ENCODE results near the gene ANKRD9. TPM values are rescaled to one million over a fixed set of nuclear protein-coding genes. Genes with fewer than 3 reads are reported as not detected.
A peak's percentile ranks its signal among the peaks of the same experiment; 100 is the strongest.

The ANKRD9 gene
- total RNA-seq (10 to 100 TPM; 13.7 to 48.1 (median 20.9) TPM), polyA plus RNA-seq (1 to 10 TPM; 2.2 to 6.7 TPM)
- long read RNA-seq, donor 1, partial matches to known transcripts, result 0 of 13 reads
- long read RNA-seq, donor 1, other reads (novel, unspliced or antisense), result 13 of 13 reads
- long read RNA-seq, donor 2, full-length matches to known transcripts, result 12 of 12 reads
- long read RNA-seq, donor 2, partial matches to known transcripts, result 0 of 12 reads
- long read RNA-seq, donor 2, other reads (novel, unspliced or antisense), result 0 of 12 reads
- long read RNA-seq, donor 3, full-length matches to known transcripts, result 55 of 58 reads
- long read RNA-seq, donor 3, partial matches to known transcripts, result 0 of 58 reads
- long read RNA-seq, donor 3, other reads (novel, unspliced or antisense), result 3 of 58 reads

- TF ChIP-seq, protein P1, sequence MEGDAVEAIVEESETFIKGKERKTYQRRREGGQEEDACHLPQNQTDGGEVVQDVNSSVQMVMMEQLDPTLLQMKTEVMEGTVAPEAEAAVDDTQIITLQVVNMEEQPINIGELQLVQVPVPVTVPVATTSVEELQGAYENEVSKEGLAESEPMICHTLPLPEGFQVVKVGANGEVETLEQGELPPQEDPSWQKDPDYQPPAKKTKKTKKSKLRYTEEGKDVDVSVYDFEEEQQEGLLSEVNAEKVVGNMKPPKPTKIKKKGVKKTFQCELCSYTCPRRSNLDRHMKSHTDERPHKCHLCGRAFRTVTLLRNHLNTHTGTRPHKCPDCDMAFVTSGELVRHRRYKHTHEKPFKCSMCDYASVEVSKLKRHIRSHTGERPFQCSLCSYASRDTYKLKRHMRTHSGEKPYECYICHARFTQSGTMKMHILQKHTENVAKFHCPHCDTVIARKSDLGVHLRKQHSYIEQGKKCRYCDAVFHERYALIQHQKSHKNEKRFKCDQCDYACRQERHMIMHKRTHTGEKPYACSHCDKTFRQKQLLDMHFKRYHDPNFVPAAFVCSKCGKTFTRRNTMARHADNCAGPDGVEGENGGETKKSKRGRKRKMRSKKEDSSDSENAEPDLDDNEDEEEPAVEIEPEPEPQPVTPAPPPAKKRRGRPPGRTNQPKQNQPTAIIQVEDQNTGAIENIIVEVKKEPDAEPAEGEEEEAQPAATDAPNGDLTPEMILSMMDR (IDR thresholded peaks at IDR 0.05), result no peak
- no peak for TF ChIP-seq EP300 (IDR thresholded peaks at IDR 0.05)
- TF ChIP-seq POLR2A (IDR thresholded peaks at IDR 0.05), result no peak
- WGBS, 3 donors, result 4 to 7% (median 6%) methylated on average over 57 to 91 of the region's 91 CpGs
- DNase-seq, result peak; percentile 94 to 97 (median 96)
- no peaks in the 10 kb centered on the region for H3K36me3 ChIP-seq
- H3K27me3 ChIP-seq, result no peaks in the 10 kb centered on the region
- intact Hi-C loops (cut with DNase I), result loop anchor here in 1 of 4 donors (2.0 kb wide), 1 partner anchor 83 kb away; the partner anchor contains the start of gene RCOR1
- H3K4me1 ChIP-seq (ENCODE audit: insufficient read depth), result no peaks in the 10 kb centered on the region
- H3K9me3 ChIP-seq, result no peaks in the 10 kb centered on the region
- H3K4me3 ChIP-seq, result peak within 1 kb of the TSS; percentile 70
- peak within 1 kb of the TSS; percentile 82 to 86 for H3K27ac ChIP-seq
Measured at GRCh38 chr14:102509746-102510615, at the start of gene ANKRD9. TSS of gene ANKRD9 (minus strand) at chr14:102509776. CDS start at chr14:102507889, 1,887 bp downstream.

GRCh38 chr14:102558556-102558955 is 49.0 kb upstream of the ANKRD9 start:
- intact Hi-C loops (cut with DNase I), result no loop called here
- peaks cover 1% of the 10 kb centered on the region for H3K4me1 ChIP-seq (ENCODE audit: insufficient read depth)
- TF ChIP-seq, protein P1 (IDR thresholded peaks at IDR 0.05), result no peak
- TF ChIP-seq POLR2A (IDR thresholded peaks at IDR 0.05), result no peak
- no peak for TF ChIP-seq EP300 (IDR thresholded peaks at IDR 0.05)
- no peak overlapping the region for H3K27ac ChIP-seq
- no peak overlapping the region for H3K4me3 ChIP-seq
- WGBS, 3 donors, result 69 to 74% (median 70%) methylated on average over 4 of the region's 4 CpGs
- no peaks in the 10 kb centered on the region for H3K36me3 ChIP-seq
- no peaks in the 10 kb centered on the region for H3K9me3 ChIP-seq
- DNase-seq, result no peak
- no peaks in the 10 kb centered on the region for H3K27me3 ChIP-seq

DNA sequence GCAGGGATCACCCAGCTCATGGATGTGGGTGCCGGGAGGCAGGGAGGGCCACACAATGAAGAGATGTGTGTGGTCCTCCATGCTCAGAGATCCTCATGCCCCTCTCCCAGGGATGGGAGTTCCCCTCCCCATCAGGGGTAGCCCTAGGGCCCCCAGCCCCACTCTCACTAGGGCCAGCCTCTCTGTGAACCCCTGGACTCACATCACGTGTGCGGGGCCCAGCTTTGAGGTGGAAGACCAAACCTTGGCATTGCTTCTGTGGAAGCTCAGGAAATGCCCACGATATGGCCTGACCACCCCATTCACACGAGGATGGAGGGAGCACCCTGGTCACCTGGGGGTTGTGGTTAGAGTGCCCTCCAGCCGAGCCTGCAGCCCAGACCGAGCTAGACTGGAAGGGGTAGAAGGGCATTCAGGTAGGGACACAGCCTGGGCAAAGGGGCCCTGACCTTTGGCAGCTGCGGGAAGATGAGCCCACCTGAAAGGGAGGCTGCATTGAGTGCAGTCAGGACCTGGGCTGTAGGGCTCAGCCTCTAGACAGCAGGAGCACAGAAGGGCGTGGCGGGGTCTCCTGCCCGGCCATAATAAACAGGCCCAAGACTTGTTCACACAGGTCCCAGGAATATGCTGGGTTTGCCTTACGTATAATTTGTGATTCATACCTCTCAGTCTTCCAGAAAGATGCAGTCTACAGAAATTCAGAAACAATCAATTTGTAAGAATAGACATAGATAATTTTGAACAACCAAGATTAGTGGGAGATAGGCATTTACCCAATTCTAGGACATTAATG is 48.1 kb upstream of the ANKRD9 start:
- intact Hi-C loops (cut with DNase I), result no loop called here
- Histone ChIP-seq H3K36me3 (no peaks in the 10 kb centered on the region), H3K4me3 (no peak overlapping the region), H3K9me3 (no peaks in the 10 kb centered on the region), H3K4me1 (ENCODE audit: insufficient read depth) (peaks cover 1% of the 10 kb centered on the region), H3K27ac (no peak overlapping the region), H3K27me3 (no peaks in the 10 kb centered on the region)
- TF ChIP-seq POLR2A (IDR thresholded peaks at IDR 0.05) (no peak), EP300 (IDR thresholded peaks at IDR 0.05) (no peak)
- TF ChIP-seq, protein P1 (IDR thresholded peaks at IDR 0.05), result no peak
- no peak for DNase-seq
- WGBS, 3 donors, result 87 to 89% (median 88%) methylated on average over 9 to 12 of the region's 12 CpGs

Measured in ovary (tissue), 10 donors.